ENCODE results near the gene AGBL1.

- no peak for TF ChIP-seq CTCF (IDR thresholded peaks at IDR 0.05; ENCODE audit: insufficient read depth, low read length, poor library complexity, severe bottlenecking)
- no peak for TF ChIP-seq EZH2phosphoT487 (conservative IDR thresholded peaks at IDR 0.05; ENCODE audit: low read length)
Measured at GRCh38 chr15:86849136-86849535, 769.5 kb downstream of the AGBL1 start.

Data from SU-DHL-6 (cell line).